Activated CD4-positive, alpha-beta memory T cell treated with anti-CD3 and anti-CD28 coated beads, Interleukin-2, amount 10 ng/mL, durations not matched to agents 7 days and 5 days (primary cell): ENCODE results near the gene CBLC. TPM values are rescaled to one million over a fixed set of nuclear protein-coding genes. Genes with fewer than 3 reads are reported as not detected.
"Not testable (repeated sequence)": the region's sequence is repeated elsewhere in the genome, so short reads cannot be mapped to it uniquely, and the experiment has no call there.

ENCODE experiments used
- CTCF ChIA-PET: fragments of 350-600 bp; sonication (Branson Sonifier 250); formaldehyde crosslinking; loops from one replicate; lab custom pipeline; 2021; ENCODE audit warnings: antibody characterized with exemption, inconsistent platforms; lab: Charles Lee
- POLR2A ChIA-PET: fragments of 350-600 bp; sonication (Branson Sonifier 250); formaldehyde crosslinking; loops from one replicate; lab custom pipeline; 2021; ENCODE audit warnings: antibody characterized with exemption; lab: Charles Lee
- DNase-seq: peaks from one replicate; pipeline ENCODE4 v3.0.0-alpha.2; 2020
- H3K27ac Mint-ChIP-seq: one replicate; pipeline ENCODE4 v1.8.0; 2021; ENCODE audit warnings: mild to moderate bottlenecking, mixed read lengths
- H3K27me3 Mint-ChIP-seq: one replicate; pipeline ENCODE4 v1.8.0; 2021; ENCODE audit warnings: mixed read lengths
- H3K36me3 Mint-ChIP-seq: one replicate; pipeline ENCODE4 v1.8.0; 2021; ENCODE audit warnings: low read depth, mixed read lengths
- H3K4me1 Mint-ChIP-seq: one replicate; pipeline ENCODE4 v1.8.0; 2021; ENCODE audit warnings: mixed read lengths
- H3K4me3 Mint-ChIP-seq: one replicate; pipeline ENCODE4 v1.8.0; 2021; ENCODE audit warnings: mild to moderate bottlenecking, mixed read lengths
- H3K9me3 Mint-ChIP-seq: one replicate; pipeline ENCODE4 v1.8.0; 2021; ENCODE audit warnings: mixed read lengths
- total RNA-seq, 2 experiments: library from RNA; stranded (reverse); gene quantifications; one replicate each; pipeline ENCODE4 v1.2.3, GENCODE V29; 2021

Gene CBLC
- total RNA-seq, 2 experiments from 2014 or later: not detected

GRCh38 chr19:44772144-44772543 lies 5.5 kb upstream of the CBLC start:
- H3K27me3 Mint-ChIP-seq, H3K4me3 Mint-ChIP-seq, H3K27ac Mint-ChIP-seq, H3K9me3 Mint-ChIP-seq, DNase-seq: not testable (repeated sequence)
- ChIA-PET POLR2A (interaction anchor here (2.0 to 6.2 kb wide), 2 partner anchors 48 to 83 kb away, joined by 5 to 84 read pairs; no protein-coding TSS in a partner anchor), CTCF (interaction anchor here (0.5 to 6.9 kb wide), 10 partner anchors 10 to 142 kb away, joined by 3 to 336 read pairs (median 19); no protein-coding TSS in a partner anchor)
- Mint-ChIP-seq H3K4me1 (peaks cover 39% of the 10 kb centered on the region), H3K36me3 (peaks cover 10% of the 10 kb centered on the region)

- Mint-ChIP-seq H3K27me3 (peaks cover 8% of the 10 kb centered on the region), H3K4me3 (no peak overlapping the region), H3K27ac (no peak overlapping the region), H3K9me3 (peaks cover 3% of the 10 kb centered on the region), H3K4me1 (peaks cover 30% of the 10 kb centered on the region), H3K36me3 (peaks cover 7% of the 10 kb centered on the region)
- POLR2A ChIA-PET: interaction anchor here (0.7 to 6.2 kb wide), 2 partner anchors 49 to 78 kb away, joined by 4 to 84 read pairs; no protein-coding TSS in a partner anchor
- DNase-seq: no peak
- CTCF ChIA-PET: interaction anchor here (4.3 to 6.9 kb wide), 2 partner anchors 48 to 82 kb away, joined by 87 to 336 read pairs; no protein-coding TSS in a partner anchor
These were observed 4.7 kb upstream of the CBLC start for GRCh38 chr19:44772959-44773358.

GRCh38 chr19:44775676-44776240 lies 1.9 kb upstream of the CBLC start:
- ChIA-PET CTCF (interaction anchor here (1.4 to 6.9 kb wide), 3 partner anchors 8 to 51 kb away, joined by 3 to 336 read pairs (median 7); no protein-coding TSS in a partner anchor), POLR2A (no interaction called here)
- Mint-ChIP-seq H3K4me1 (peaks cover 8% of the 10 kb centered on the region), H3K4me3 (no peak overlapping the region), H3K27ac (no peak overlapping the region), H3K27me3 (peaks cover 6% of the 10 kb centered on the region), H3K9me3 (no peaks in the 10 kb centered on the region), H3K36me3 (no peaks in the 10 kb centered on the region)
- DNase-seq: no peak

GRCh38 chr19:44776402-44777096 lies 1.1 kb upstream of the CBLC start:
- no peak overlapping the region for H3K4me3 Mint-ChIP-seq
- H3K9me3 Mint-ChIP-seq: no peaks in the 10 kb centered on the region
- DNase-seq: no peak
- POLR2A ChIA-PET: no interaction called here
- peaks cover 5% of the 10 kb centered on the region for H3K4me1 Mint-ChIP-seq
- H3K27me3 Mint-ChIP-seq: peaks cover 6% of the 10 kb centered on the region
- CTCF ChIA-PET: interaction anchor here (0.6 to 6.9 kb wide), 2 partner anchors 52 to 132 kb away, joined by 3 to 336 read pairs; no protein-coding TSS in a partner anchor
- H3K36me3 Mint-ChIP-seq: no peaks in the 10 kb centered on the region
- H3K27ac Mint-ChIP-seq: no peak overlapping the region

- Mint-ChIP-seq H3K4me3 (no peak overlapping the region), H3K4me1 (peaks cover under 1% of the 10 kb centered on the region), H3K27me3 (no peaks in the 10 kb centered on the region), H3K36me3 (no peaks in the 10 kb centered on the region), H3K27ac (no peak overlapping the region), H3K9me3 (no peaks in the 10 kb centered on the region)
- CTCF ChIA-PET: interaction anchor here (0.7 to 2.1 kb wide), 3 partner anchors 8 to 55 kb away, joined by 3 to 6 read pairs (median 3); no protein-coding TSS in a partner anchor
- POLR2A ChIA-PET: no interaction called here
- DNase-seq: no peak
These were observed 1.5 kb downstream of the CBLC start for GRCh38 chr19:44779150-44779549.

- H3K4me1 Mint-ChIP-seq, H3K9me3 Mint-ChIP-seq, DNase-seq, POLR2A ChIA-PET, H3K4me3 Mint-ChIP-seq, H3K27me3 Mint-ChIP-seq, H3K27ac Mint-ChIP-seq, H3K36me3 Mint-ChIP-seq: not testable (repeated sequence)
- CTCF ChIA-PET: interaction anchor here (1.6 kb wide), 1 partner anchor 10 kb away, joined by 11 read pairs; no protein-coding TSS in a partner anchor
These were observed 4.0 kb downstream of the CBLC start for GRCh38 chr19:44781694-44782093.

GRCh38 chr19:44782729-44783128 lies 5.0 kb downstream of the CBLC start:
- no peak overlapping the region for H3K27ac Mint-ChIP-seq
- H3K27me3 Mint-ChIP-seq: no peaks in the 10 kb centered on the region
- H3K9me3 Mint-ChIP-seq: no peaks in the 10 kb centered on the region
- DNase-seq: no peak
- POLR2A ChIA-PET: no interaction called here
- CTCF ChIA-PET: interaction anchor here (0.7 to 2.7 kb wide), 6 partner anchors 8 to 212 kb away, joined by 3 to 17 read pairs (median 6); no protein-coding TSS in a partner anchor
- peaks cover 4% of the 10 kb centered on the region for H3K4me1 Mint-ChIP-seq
- H3K4me3 Mint-ChIP-seq: no peak overlapping the region
- H3K36me3 Mint-ChIP-seq: no peaks in the 10 kb centered on the region

GRCh38 chr19:44783545-44783944 lies 5.9 kb downstream of the CBLC start:
- ChIA-PET CTCF (interaction anchor here (0.8 to 2.7 kb wide), 13 partner anchors 9 to 212 kb away, joined by 3 to 17 read pairs (median 4); partner anchors contain the start of gene NECTIN2), POLR2A (no interaction called here)
- no peak overlapping the region for H3K4me3 Mint-ChIP-seq
- H3K9me3 Mint-ChIP-seq: no peaks in the 10 kb centered on the region
- DNase-seq: no peak
- H3K27me3 Mint-ChIP-seq: no peaks in the 10 kb centered on the region
- H3K36me3 Mint-ChIP-seq: no peaks in the 10 kb centered on the region
- H3K27ac Mint-ChIP-seq: no peak overlapping the region
- H3K4me1 Mint-ChIP-seq: peaks cover 4% of the 10 kb centered on the region

- Mint-ChIP-seq H3K4me3 (no peak overlapping the region), H3K36me3 (no peaks in the 10 kb centered on the region), H3K9me3 (no peaks in the 10 kb centered on the region), H3K27ac (no peak overlapping the region), H3K27me3 (no peaks in the 10 kb centered on the region), H3K4me1 (peaks cover 4% of the 10 kb centered on the region)
- CTCF ChIA-PET: interaction anchor here (0.9 to 2.7 kb wide), 4 partner anchors 14 to 149 kb away, joined by 3 to 17 read pairs (median 3); no protein-coding TSS in a partner anchor
- DNase-seq: no peak
- POLR2A ChIA-PET: no interaction called here
These were observed 7.6 kb downstream of the CBLC start for GRCh38 chr19:44785271-44785670.

- Mint-ChIP-seq H3K36me3 (no peaks in the 10 kb centered on the region), H3K9me3 (no peaks in the 10 kb centered on the region), H3K27ac (no peak overlapping the region), H3K4me1 (peaks cover 4% of the 10 kb centered on the region), H3K4me3 (no peak overlapping the region), H3K27me3 (no peaks in the 10 kb centered on the region)
- DNase-seq: no peak
- POLR2A ChIA-PET: no interaction called here
- CTCF ChIA-PET: interaction anchor here (0.9 to 1.0 kb wide), 2 partner anchors 12 to 15 kb away, joined by 3 read pairs; no protein-coding TSS in a partner anchor
These were observed 8.3 kb downstream of the CBLC start for GRCh38 chr19:44785993-44786392.

GRCh38 chr19:44788971-44789370 lies 11.3 kb downstream of the CBLC start:
- H3K4me3 Mint-ChIP-seq: no peak overlapping the region
- POLR2A ChIA-PET: no interaction called here
- no peaks in the 10 kb centered on the region for H3K9me3 Mint-ChIP-seq
- CTCF ChIA-PET: interaction anchor here (0.9 to 1.5 kb wide), 2 partner anchors 10 to 65 kb away, joined by 3 to 5 read pairs; no protein-coding TSS in a partner anchor
- H3K27me3 Mint-ChIP-seq: no peaks in the 10 kb centered on the region
- no peak for DNase-seq
- H3K27ac Mint-ChIP-seq: no peak overlapping the region
- H3K4me1 Mint-ChIP-seq: peaks cover 4% of the 10 kb centered on the region
- no peaks in the 10 kb centered on the region for H3K36me3 Mint-ChIP-seq

GRCh38 chr19:44789943-44790483 lies 12.3 kb downstream of the CBLC start:
- H3K4me3 Mint-ChIP-seq: no peak overlapping the region
- CTCF ChIA-PET: interaction anchor here (1.5 kb wide), 1 partner anchor 66 kb away, joined by 5 read pairs; no protein-coding TSS in a partner anchor
- no peaks in the 10 kb centered on the region for H3K36me3 Mint-ChIP-seq
- no peaks in the 10 kb centered on the region for H3K9me3 Mint-ChIP-seq
- POLR2A ChIA-PET: no interaction called here
- no peaks in the 10 kb centered on the region for H3K4me1 Mint-ChIP-seq
- no peaks in the 10 kb centered on the region for H3K27me3 Mint-ChIP-seq
- no peak overlapping the region for H3K27ac Mint-ChIP-seq
- no peak for DNase-seq
